Ascending aorta (tissue), 2 donors: ENCODE measurements around the gene TRIP6. TPM values are rescaled to one million over a fixed set of nuclear protein-coding genes. Genes with fewer than 3 reads are reported as not detected.

Experiments used
- DNase-seq, 2 donors: peaks; one replicate each; pipeline ENCODE4 v3.0.0-alpha.2; 2019; ENCODE audit warnings: low spot score in 2 of 2
- H3K27ac ChIP-seq, 2 donors: fragments of 200-600 bp; sonication (generic); one replicate each; pipeline ENCODE4 v1.5.1; 2016 to 2017; ENCODE audit warnings: mild to moderate bottlenecking in 1 of 2
- H3K27me3 ChIP-seq: fragments of 200-600 bp; sonication (generic); one replicate; pipeline ENCODE4 v1.5.1; 2017
- H3K36me3 ChIP-seq, 2 donors: fragments of 200-600 bp; sonication (generic); one replicate each; pipeline ENCODE4 v1.5.1; 2016
- H3K4me1 ChIP-seq, 2 donors: fragments of 200-600 bp; sonication (generic); one replicate each; pipeline ENCODE4 v1.5.1; 2016 to 2017; ENCODE audit warnings: mild to moderate bottlenecking in 1 of 2
- H3K4me3 ChIP-seq, 2 donors: fragments of 200-600 bp; sonication (generic); one replicate each; pipeline ENCODE4 v1.5.1; 2016 to 2017; ENCODE audit warnings: mild to moderate bottlenecking in 1 of 2
- H3K9me3 ChIP-seq, 2 donors: fragments of 200-600 bp; sonication (generic); one replicate each; pipeline ENCODE4 v1.5.1; 2016
- intact Hi-C: fragments of 100-400 bp; cut with DNase I; formaldehyde crosslinking; loops from one replicate; pipeline ENCODE4 v1.15.1; 2023
- total RNA-seq: library from RNA; depleted of rRNA; stranded (reverse); fragments of >200 nt; gene quantifications from one replicate; pipeline ENCODE4 v1.1.0, GENCODE V29; 2016
- TF ChIP-seq, protein P1 (sequence below), 3 experiments: fragments of 200-600 bp in 2 of 3; fragments of 450-650 bp in 1 of 3; sonication (generic) in 2 of 3; IDR thresholded peaks; one replicate each; pipeline ENCODE4 v1.5.1; 2016 to 2019; ENCODE audit warnings: antibody characterized with exemption in 3 of 3, mild to moderate bottlenecking in 1 of 3, moderate library complexity in 1 of 3

Gene TRIP6
- total RNA-seq, 1 donor from 2014 or later = 221 TPM

DNA sequence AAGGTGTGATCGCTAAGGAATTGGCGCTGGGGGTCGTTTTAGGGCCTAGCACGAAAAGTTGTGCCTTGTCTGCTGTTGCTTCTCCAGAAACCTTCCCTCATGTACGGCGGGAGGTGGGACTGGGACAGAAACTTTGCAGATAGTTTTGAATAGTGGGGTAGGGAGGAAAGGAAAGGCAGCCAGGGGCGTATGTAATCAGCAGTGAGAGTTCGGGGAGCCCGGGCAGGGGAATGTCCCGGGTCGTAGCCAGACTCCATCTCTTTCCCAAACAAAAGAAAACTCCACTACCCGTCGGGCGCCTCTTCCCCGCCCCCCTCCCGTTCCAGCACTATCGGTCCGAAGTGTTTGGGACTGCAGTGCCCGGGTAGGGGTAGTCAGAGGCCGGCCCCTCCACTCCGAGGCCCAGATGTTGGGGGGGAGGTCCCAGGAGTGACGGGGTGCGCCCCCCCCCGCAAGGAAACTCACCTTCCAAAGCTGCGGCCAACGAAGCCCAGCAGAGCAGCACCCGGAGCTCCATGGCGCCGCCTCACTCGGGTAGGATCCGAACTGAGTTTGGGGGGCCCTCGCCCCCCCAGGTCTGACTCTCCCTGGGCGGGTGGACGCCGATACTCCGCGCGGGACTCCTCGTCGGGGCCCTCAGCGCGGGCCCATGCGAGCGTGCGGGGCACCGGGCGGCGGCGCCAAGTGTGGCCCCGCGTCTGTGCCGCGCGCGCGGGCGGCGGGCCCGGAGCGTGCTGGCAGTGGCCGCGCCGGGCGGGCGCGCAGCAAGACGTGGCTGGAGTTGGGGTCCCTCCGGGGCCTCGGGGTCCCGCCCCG, 40.5 kb upstream of the TRIP6 start:
- intact Hi-C loops = no loop called here
- H3K4me3 ChIP-seq = peak overlapping the region; percentile 71 to 78
- H3K4me1 ChIP-seq = peaks cover 0 to 3% of the 10 kb centered on the region in 2 donors
- peaks cover 0 to 4% of the 10 kb centered on the region in 2 donors for H3K36me3 ChIP-seq
- H3K27me3 ChIP-seq = peaks cover 5% of the 10 kb centered on the region
- H3K9me3 ChIP-seq = no peaks in the 10 kb centered on the region
- H3K27ac ChIP-seq = no peak overlapping the region
- TF ChIP-seq, protein P1, sequence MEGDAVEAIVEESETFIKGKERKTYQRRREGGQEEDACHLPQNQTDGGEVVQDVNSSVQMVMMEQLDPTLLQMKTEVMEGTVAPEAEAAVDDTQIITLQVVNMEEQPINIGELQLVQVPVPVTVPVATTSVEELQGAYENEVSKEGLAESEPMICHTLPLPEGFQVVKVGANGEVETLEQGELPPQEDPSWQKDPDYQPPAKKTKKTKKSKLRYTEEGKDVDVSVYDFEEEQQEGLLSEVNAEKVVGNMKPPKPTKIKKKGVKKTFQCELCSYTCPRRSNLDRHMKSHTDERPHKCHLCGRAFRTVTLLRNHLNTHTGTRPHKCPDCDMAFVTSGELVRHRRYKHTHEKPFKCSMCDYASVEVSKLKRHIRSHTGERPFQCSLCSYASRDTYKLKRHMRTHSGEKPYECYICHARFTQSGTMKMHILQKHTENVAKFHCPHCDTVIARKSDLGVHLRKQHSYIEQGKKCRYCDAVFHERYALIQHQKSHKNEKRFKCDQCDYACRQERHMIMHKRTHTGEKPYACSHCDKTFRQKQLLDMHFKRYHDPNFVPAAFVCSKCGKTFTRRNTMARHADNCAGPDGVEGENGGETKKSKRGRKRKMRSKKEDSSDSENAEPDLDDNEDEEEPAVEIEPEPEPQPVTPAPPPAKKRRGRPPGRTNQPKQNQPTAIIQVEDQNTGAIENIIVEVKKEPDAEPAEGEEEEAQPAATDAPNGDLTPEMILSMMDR (IDR thresholded peaks at IDR 0.05) = no peak
- no peak for DNase-seq

DNA sequence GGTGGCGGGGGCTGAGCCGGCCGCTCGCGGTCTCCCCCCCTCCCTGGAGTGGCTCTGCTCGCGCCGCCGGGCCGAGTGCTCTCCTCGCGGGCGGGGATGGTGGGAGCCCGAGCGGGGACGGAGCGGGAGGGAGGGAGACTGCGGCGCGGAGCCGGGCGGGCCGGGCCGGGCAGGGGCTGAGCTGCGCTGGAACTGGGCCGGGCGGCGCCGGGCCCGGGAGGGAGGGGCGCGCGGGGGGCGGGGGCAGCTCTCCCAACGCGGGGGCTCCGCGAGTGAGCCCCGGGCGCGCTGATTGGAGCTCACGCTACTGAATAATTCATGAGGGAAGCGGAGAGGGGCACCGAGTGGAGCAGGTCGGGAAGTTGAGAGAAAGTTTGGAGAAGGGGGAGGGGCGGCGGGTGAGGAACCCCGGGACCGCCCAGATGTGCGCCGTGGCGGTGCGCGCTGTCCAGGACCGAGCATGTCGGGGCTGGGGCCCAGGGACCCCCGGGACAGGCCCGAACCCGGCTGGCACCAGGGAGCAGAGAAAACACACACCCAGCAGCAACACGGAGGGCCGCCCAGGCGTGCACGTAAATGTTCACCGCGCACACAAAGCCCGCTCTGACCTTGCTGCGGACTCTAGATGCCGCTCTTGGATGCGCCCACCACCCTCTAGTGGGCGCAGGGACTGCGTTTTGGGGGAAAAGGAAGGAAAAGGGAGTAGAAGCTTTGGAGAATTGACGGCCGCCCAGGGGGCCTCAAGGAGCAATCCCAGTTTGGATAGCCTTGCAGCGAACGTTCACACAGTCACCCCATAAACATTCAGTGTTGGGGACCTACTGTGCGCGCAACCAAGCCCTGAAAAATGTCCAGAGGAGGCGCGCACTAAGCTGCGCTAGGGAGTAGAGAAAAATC, 39.6 kb upstream of the TRIP6 start, which contains the start of gene EPHB4:
EPHB4 (minus strand) TSS at position 194 of the 897 bp plus-strand sequence. CDS start 493 bp downstream, outside the sequence.
- peak within 1 kb of the TSS; percentile 71 to 78 for H3K4me3 ChIP-seq
- H3K27me3 ChIP-seq = peaks cover 5% of the 10 kb centered on the region
- no peak within 1 kb of the TSS for H3K27ac ChIP-seq
- peaks cover 0 to 4% of the 10 kb centered on the region in 2 donors for H3K36me3 ChIP-seq
- H3K9me3 ChIP-seq = no peaks in the 10 kb centered on the region
- TF ChIP-seq, protein P1 (IDR thresholded peaks at IDR 0.05) = no peak
- intact Hi-C loops = no loop called here
- H3K4me1 ChIP-seq = peaks cover 0 to 3% of the 10 kb centered on the region in 2 donors
- DNase-seq = no peak

DNA sequence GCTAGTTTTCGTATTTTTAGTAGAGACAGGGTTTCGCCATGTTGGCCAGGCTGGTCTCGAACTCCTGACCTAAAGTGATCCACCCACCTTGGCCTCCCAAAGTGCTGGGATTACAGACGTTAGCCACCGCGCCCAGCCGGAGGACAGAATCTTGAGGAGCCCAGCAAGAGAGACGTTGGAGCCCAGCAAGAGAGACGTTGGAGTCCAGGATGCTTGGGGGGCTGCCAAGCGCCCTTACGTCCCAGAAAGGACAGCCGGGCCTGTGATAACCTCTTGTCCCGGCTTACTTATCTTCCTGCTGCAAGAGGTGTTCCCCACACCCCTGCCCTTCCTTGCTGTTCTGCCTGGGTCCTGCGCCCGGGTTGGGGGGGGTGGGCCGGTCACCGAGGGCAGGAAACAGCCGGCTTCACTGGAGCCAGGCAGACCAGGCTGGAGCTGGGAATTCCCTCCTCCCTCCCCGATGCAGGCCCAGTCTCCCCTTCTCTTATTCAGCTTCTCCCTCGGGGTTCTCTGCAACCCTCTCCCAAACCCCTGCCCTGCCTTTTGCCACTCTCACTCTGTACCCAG, 38.0 kb upstream of the TRIP6 start:
- no peak for DNase-seq
- peak overlapping the region in 1 of 2 donors; percentile 18 for H3K27ac ChIP-seq
- intact Hi-C loops = no loop called here
- no peak overlapping the region for H3K4me3 ChIP-seq
- H3K9me3 ChIP-seq = no peaks in the 10 kb centered on the region
- H3K36me3 ChIP-seq = no peaks in the 10 kb centered on the region
- H3K4me1 ChIP-seq = peaks cover 0 to 3% of the 10 kb centered on the region in 2 donors
- H3K27me3 ChIP-seq = peaks cover 5% of the 10 kb centered on the region
- TF ChIP-seq, protein P1 (IDR thresholded peaks at IDR 0.05) = no peak

DNA sequence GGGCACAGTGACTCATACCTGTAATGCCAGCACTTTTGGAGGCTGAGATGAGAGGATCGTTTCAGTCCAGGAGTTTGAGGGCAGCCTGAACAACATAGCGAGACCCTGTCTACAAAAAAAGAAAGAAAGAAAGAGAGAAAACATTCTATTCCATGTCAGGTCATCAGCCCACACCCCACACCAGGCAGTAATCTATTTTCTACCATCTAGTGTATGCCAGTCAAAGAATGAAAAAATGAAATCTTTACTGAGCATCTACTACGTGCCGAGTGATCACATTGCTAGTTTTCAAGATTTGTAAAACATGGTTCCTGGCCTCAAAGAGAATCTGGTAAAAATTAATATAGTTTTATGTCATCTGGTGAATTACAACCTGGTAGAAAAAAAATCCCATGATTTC, 36.8 kb upstream of the TRIP6 start:
- H3K9me3 ChIP-seq = no peaks in the 10 kb centered on the region
- intact Hi-C loops = no loop called here
- no peak overlapping the region for H3K27ac ChIP-seq
- TF ChIP-seq, protein P1 (IDR thresholded peaks at IDR 0.05) = no peak
- H3K27me3 ChIP-seq = peaks cover 5% of the 10 kb centered on the region
- DNase-seq = no peak
- no peaks in the 10 kb centered on the region for H3K36me3 ChIP-seq
- no peak overlapping the region for H3K4me3 ChIP-seq
- peaks cover 0 to 3% of the 10 kb centered on the region in 2 donors for H3K4me1 ChIP-seq

DNA sequence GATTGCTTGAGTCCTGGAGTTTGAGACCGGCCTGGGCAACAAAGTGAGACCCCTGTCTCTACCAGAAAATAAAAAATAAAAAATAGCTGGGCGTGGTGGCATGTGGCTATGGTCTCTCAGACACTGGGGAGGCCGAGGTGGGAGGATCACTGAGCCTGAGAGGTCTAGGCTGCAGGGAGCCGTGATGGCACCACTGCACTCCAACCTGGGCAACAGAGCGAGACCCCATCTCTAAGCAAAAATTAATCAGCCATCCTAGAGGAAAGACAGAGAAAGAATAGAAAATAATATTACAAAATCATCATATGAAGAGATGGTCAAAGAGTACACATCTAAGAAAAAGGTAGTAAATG, 34.9 kb upstream of the TRIP6 start:
- H3K9me3 ChIP-seq = no peaks in the 10 kb centered on the region
- DNase-seq = no peak
- TF ChIP-seq, protein P1 (IDR thresholded peaks at IDR 0.05) = no peak
- H3K27me3 ChIP-seq = peaks cover 5% of the 10 kb centered on the region
- H3K4me3 ChIP-seq = no peak overlapping the region
- intact Hi-C loops = no loop called here
- H3K36me3 ChIP-seq = no peaks in the 10 kb centered on the region
- no peak overlapping the region for H3K27ac ChIP-seq
- peaks cover 0 to 6% of the 10 kb centered on the region in 2 donors for H3K4me1 ChIP-seq
